Activated T-cell treated with anti-CD3 and anti-CD28 coated beads, Interleukin-2, amount 50 U/mL, for 72 hours (primary cell): ENCODE results near the gene AGPAT3. TPM values are rescaled to one million over a fixed set of nuclear protein-coding genes. Genes with fewer than 3 reads are reported as not detected.
A peak's percentile ranks its signal among the peaks of the same experiment; 100 is the strongest.

Experiments
- ATAC-seq, 2 donors: fragments of 150-1000 bp; cut with Tn5 transposase; replicated peaks in 1 of 2; 2 replicates each; pipeline ENCODE4 v1.10.0; 2021; ENCODE audit warnings: moderate library complexity in 2 of 2, mild to moderate bottlenecking in 1 of 2
- DNase-seq, 2 donors: peaks; one replicate each; pipeline ENCODE4 v3.0.0; 2021 to 2022; ENCODE audit warnings: mixed read lengths in 1 of 2
- H3K27ac Mint-ChIP-seq: one replicate; pipeline ENCODE4 v1.8.0; 2022; ENCODE audit warnings: mild to moderate bottlenecking, moderate library complexity, mixed read lengths
- H3K27me3 Mint-ChIP-seq: one replicate; pipeline ENCODE4 v1.8.0; 2022; ENCODE audit warnings: low read depth, mixed read lengths
- H3K36me3 Mint-ChIP-seq, 2 donors: one replicate each; pipeline ENCODE4 v1.8.0; 2022; ENCODE audit warnings: mixed read lengths in 2 of 2, mild to moderate bottlenecking in 1 of 2; ENCODE audit not compliant: insufficient read depth in 2 of 2
- H3K4me1 Mint-ChIP-seq: one replicate; pipeline ENCODE4 v1.8.0; 2022; ENCODE audit warnings: low read depth, mixed read lengths
- H3K4me3 Mint-ChIP-seq, 2 donors: one replicate each; pipeline ENCODE4 v1.8.0; 2022; ENCODE audit warnings: mild to moderate bottlenecking in 2 of 2, mixed read lengths in 2 of 2, moderate library complexity in 2 of 2
- H3K9me3 Mint-ChIP-seq, 2 donors: one replicate each; pipeline ENCODE4 v1.8.0; 2022; ENCODE audit warnings: mixed read lengths in 2 of 2
- total RNA-seq, 2 donors: library from RNA; stranded (reverse); gene quantifications; one replicate each; pipeline ENCODE4 v1.2.3, GENCODE V29; 2022

AGPAT3 gene
- total RNA-seq, 2 donors from 2014 or later, result 86.1 to 87.1 TPM

DNA sequence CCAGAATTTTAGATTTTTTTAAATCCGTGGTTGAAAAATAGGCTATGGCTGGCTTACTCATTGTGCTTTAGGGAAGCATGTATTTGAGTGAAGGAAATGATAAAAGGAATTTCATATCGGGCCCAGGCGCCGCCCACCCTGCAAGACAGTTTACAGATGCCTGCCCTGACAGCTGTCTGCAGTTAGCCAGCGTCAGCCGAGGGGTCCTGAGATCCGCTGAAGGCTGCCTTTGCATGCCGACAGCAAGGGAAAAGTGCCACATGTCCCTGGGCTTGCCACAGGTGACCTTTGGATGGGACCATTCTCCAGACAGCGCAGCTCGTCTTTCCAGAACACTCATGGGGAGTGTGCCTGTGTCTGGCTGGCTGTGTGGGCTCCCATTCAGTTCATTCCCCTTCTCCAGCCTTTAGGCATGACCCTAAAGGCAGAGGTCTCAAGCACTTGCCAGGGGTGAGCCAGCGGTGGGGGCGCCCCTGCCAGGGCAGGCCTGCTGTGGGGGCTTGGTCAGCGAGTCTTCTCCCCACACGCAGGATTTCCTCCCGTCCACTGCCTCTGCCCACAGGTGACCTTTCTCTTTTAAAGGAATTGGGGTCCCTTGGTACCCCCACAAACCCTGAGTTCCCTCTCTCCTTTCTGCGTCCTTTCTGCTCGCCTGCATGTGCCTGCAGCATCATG lies 101.0 kb downstream of the AGPAT3 start:
- Mint-ChIP-seq H3K4me1 (peaks cover 5% of the 10 kb centered on the region), H3K4me3 (no peak overlapping the region), H3K27me3 (no peaks in the 10 kb centered on the region), H3K27ac (no peak overlapping the region), H3K9me3 (no peaks in the 10 kb centered on the region), H3K36me3 (peaks cover 8 to 15% of the 10 kb centered on the region in 2 donors)
- DNase-seq, result no peak
- ATAC-seq, result no peak

DNA sequence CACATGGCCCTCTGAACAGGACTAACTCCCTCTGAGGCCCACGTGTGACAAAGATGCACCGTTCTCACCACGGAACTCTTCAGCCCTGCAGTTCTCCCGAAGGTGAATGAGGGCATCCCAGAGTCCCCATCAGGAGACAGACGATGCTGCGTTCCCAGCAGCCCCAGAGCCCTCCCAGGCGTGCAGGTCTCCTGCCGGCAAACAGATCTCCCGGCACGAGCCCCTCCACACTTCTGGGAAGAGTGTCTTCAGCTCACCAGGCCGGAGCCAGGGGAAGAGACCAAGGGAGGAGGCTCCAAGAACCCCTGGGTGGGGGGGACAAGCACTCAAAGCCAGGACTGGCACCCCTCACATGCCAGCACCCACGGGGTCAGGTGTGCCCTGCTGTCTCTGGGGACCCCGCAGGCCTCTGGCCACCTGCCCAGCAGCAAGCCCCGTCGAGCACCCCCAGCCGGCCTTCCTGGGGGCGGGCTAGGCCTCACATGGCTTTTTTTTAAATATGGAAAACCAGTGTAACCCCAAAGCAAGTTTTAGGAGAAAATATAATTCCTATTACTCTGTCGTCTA lies 102.0 kb downstream of the AGPAT3 start:
- ATAC-seq, result no peak
- H3K27me3 Mint-ChIP-seq, result no peaks in the 10 kb centered on the region
- DNase-seq, result no peak
- H3K27ac Mint-ChIP-seq, result no peak overlapping the region
- no peak overlapping the region for H3K4me3 Mint-ChIP-seq
- H3K4me1 Mint-ChIP-seq, result no peaks in the 10 kb centered on the region
- no peaks in the 10 kb centered on the region for H3K9me3 Mint-ChIP-seq
- peaks cover 3 to 16% of the 10 kb centered on the region in 2 donors for H3K36me3 Mint-ChIP-seq

DNA sequence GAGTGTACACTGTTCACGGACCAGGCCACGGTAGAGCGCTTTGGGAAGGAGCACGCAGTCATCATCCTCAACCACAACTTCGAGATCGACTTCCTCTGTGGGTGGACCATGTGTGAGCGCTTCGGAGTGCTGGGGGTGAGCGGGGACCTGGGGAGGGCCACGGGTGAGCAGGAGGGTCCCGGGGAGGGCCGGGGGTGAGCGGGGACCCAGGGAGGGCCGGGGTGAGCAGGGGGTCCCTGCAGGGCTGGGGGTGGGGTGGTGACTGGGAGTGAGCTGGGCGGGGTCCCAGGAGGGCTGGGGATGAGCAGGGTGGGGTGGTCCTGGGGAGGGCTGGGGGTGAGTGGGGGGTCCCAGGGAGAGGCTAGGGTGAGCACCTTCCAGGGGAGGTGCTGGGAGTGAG lies 103.0 kb downstream of the AGPAT3 start:
- Mint-ChIP-seq H3K4me1 (no peaks in the 10 kb centered on the region), H3K4me3 (no peak overlapping the region), H3K36me3 (peaks cover 2 to 13% of the 10 kb centered on the region in 2 donors), H3K27ac (no peak overlapping the region), H3K27me3 (no peaks in the 10 kb centered on the region), H3K9me3 (no peaks in the 10 kb centered on the region)
- DNase-seq, result no peak
- no peak for ATAC-seq

DNA sequence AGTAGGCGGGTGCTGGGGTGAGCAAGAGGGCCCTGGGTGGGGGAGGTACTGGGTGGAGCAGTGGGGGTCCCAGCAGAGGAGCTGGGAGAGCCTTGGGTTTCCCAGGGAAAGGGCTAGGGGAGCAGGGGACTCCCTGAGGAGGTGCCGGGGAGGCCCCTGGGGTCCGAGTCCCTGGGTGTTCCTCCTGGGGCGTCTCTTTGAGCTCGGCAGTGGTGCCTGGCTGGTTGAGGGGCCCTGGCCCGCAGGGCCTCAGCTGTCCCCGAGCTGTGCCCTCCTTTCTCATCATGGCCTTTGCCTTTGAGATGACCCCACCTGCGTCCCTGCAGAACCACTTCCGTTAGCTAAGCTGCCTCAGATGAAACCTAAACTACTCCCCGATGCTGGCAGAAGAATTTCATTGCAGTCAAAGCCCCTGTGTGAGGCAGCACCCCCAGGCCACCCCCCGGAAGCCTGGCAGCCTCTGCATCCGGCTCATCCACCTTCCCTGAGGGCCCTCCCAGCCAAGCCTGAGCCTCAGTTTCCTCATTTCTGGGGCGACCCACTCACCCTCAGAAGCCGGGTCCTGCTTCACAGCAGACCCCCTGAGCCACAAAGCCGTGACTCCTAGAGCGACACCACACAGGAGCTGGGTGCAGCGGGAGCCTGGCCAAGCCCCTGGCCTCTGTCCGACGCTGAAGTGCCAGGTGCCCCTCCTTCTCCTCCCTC lies 103.5 kb downstream of the AGPAT3 start:
- Mint-ChIP-seq H3K9me3 (no peaks in the 10 kb centered on the region), H3K27ac (no peak overlapping the region), H3K27me3 (no peaks in the 10 kb centered on the region), H3K4me3 (no peak overlapping the region), H3K4me1 (no peaks in the 10 kb centered on the region), H3K36me3 (peaks cover 0 to 11% of the 10 kb centered on the region in 2 donors)
- DNase-seq (no peak), ATAC-seq (no peak)

DNA sequence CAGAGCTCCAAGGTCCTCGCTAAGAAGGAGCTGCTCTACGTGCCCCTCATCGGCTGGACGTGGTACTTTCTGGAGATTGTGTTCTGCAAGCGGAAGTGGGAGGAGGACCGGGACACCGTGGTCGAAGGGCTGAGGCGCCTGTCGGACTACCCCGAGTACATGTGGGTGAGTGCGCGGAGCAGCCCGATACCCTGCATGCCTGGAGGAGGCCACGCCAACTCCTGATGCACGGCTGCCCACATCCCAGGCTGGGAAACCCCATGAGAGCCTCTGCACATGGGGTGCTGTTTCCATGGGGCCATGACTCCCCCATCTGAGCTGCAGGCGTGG lies 104.1 kb downstream of the AGPAT3 start:
- Mint-ChIP-seq H3K27ac (no peak overlapping the region), H3K36me3 (peaks cover 0 to 8% of the 10 kb centered on the region in 2 donors), H3K4me1 (no peaks in the 10 kb centered on the region), H3K27me3 (no peaks in the 10 kb centered on the region), H3K9me3 (no peaks in the 10 kb centered on the region), H3K4me3 (no peak overlapping the region)
- no peak for DNase-seq
- ATAC-seq, result no peak

DNA sequence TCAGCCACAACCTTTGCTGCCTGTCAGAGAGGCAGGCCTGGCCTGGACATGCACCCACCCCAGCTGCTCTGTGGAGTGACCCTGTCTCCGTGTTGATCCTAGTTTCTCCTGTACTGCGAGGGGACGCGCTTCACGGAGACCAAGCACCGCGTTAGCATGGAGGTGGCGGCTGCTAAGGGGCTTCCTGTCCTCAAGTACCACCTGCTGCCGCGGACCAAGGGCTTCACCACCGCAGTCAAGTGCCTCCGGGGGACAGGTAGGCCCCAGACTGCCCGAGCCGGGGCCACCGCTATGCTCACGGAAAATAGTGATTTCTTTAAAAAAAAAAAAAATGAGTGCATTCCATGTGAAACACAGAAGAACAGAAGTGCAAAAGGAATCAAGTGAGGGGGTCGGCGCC lies 105.5 kb downstream of the AGPAT3 start:
- peaks cover 12% of the 10 kb centered on the region for H3K4me1 Mint-ChIP-seq
- H3K9me3 Mint-ChIP-seq, result no peaks in the 10 kb centered on the region
- H3K27ac Mint-ChIP-seq, result no peak overlapping the region
- no peak overlapping the region for H3K4me3 Mint-ChIP-seq
- peaks cover 1 to 8% of the 10 kb centered on the region in 2 donors for H3K36me3 Mint-ChIP-seq
- H3K27me3 Mint-ChIP-seq, result no peaks in the 10 kb centered on the region
- ATAC-seq, result no peak
- DNase-seq, result no peak

DNA sequence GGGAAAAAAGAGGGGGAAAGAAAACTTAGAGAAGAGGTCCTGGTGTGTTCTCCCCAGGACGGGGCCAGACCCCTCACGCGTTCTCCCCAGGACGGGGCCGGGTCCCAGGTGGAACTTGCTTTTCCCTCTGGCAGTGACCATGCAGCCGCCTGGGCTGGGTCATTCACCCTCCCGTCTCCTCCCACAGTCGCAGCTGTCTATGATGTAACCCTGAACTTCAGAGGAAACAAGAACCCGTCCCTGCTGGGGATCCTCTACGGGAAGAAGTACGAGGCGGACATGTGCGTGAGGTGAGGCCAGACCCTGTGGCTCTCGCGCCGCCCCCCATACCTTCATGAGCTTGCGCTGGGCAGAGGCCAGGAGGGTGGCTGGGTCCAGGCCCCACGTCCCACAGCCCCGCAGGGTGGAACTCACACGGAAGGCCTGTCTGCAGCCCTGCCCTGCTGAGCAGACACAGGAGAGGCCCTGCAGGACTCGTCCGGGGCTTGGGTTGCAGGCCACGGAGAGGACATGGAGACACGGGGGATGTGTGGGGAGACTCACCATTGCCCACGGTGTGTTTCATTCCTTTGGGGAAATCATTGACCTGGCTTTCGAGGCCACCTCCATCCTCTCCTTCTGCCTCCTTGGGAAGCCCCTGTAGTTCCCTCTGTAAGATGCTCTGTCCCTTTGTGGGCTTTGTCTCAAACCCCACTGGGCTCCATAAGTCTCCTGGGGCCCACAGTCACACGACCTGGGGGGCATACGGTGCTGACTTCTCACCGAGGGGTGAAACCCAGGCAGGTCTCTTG lies 106.4 kb downstream of the AGPAT3 start:
- H3K27me3 Mint-ChIP-seq, result no peaks in the 10 kb centered on the region
- no peak overlapping the region for H3K4me3 Mint-ChIP-seq
- no peak for DNase-seq
- no peak for ATAC-seq
- no peaks in the 10 kb centered on the region for H3K9me3 Mint-ChIP-seq
- no peak overlapping the region for H3K27ac Mint-ChIP-seq
- peaks cover 1 to 8% of the 10 kb centered on the region in 2 donors for H3K36me3 Mint-ChIP-seq
- H3K4me1 Mint-ChIP-seq, result peaks cover 14% of the 10 kb centered on the region

DNA sequence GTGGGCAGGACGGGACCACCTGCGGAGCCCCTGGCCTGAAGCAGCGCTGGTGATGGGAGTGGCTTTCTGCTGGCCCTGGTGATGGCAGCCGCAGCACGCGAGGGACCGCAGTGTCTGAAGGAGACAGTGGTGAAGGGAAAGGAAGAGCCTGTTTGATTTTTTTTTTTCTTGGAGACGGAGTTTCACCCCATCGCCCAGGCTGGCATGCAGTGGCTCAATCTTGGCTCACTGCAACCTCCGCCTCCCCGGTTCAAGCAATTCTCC lies 106.9 kb downstream of the AGPAT3 start:
- Mint-ChIP-seq H3K27me3 (no peaks in the 10 kb centered on the region), H3K4me1 (peaks cover 14% of the 10 kb centered on the region), H3K4me3 (no peak overlapping the region), H3K9me3 (no peaks in the 10 kb centered on the region), H3K27ac (no peak overlapping the region), H3K36me3 (peaks cover 1 to 8% of the 10 kb centered on the region in 2 donors)
- no peak for DNase-seq
- no peak for ATAC-seq

DNA sequence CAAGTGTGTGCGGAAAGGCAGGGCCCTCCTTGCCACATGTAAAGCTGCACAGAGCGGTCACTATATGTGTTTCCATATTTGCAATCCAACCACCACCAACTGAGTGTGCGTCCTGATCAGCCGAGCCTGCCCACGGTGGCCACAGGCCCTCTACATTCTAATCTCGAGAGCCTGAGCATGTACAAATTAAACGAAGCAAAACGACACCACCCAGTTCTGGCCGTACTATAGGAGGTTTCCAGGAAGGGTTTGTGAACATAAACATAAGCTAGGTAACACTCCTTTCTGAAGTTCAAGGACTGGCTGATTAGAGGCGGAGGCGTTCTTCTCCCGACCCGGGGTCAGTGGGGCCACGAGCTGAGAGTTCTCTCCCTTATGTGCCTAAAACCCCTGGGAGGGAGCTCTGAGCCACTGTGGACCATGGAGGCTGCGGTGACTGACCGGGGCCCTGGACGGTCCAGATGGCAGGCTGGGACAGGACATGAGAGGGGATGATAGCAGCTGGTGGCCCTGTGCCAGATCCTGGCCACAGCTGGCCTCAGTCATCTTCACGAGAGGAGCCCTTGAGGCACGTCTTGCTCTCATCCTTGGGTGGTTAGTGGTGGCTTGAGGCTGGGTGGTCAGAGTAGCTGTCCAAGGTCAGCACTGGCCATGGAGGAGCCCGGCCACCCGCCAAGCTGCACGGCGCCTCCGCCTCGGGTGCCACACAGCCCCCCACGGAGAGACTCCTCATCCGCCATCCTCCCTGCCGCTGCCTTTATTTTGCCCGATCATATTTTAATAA lies 108.0 kb downstream of the AGPAT3 start:
- peaks cover 1 to 9% of the 10 kb centered on the region in 2 donors for H3K36me3 Mint-ChIP-seq
- ATAC-seq (no peak), DNase-seq (no peak)
- no peak overlapping the region for H3K4me3 Mint-ChIP-seq
- H3K27ac Mint-ChIP-seq, result no peak overlapping the region
- H3K27me3 Mint-ChIP-seq, result no peaks in the 10 kb centered on the region
- H3K9me3 Mint-ChIP-seq, result no peaks in the 10 kb centered on the region
- peaks cover 14% of the 10 kb centered on the region for H3K4me1 Mint-ChIP-seq

DNA sequence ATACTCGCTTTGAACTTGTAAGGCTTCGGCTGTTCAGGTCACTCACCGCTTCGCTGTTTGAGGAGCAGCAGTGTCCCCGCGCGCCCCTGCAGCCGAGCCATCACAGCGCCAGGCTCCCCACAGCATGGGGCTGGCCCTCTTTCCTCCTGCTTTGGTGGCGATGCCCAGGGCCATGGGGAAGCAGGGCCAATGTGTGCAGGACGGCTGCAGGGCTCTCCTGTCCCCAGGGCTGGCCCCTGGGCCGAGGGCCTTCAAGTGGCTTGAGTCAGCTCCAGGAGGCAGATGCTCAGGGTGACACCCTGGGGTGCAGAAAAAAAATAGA lies 108.6 kb downstream of the AGPAT3 start:
- Mint-ChIP-seq H3K27ac (no peak overlapping the region), H3K27me3 (no peaks in the 10 kb centered on the region), H3K4me3 (no peak overlapping the region), H3K9me3 (no peaks in the 10 kb centered on the region), H3K36me3 (peaks cover 1 to 9% of the 10 kb centered on the region in 2 donors), H3K4me1 (peaks cover 14% of the 10 kb centered on the region)
- DNase-seq (no peak), ATAC-seq (no peak)

DNA sequence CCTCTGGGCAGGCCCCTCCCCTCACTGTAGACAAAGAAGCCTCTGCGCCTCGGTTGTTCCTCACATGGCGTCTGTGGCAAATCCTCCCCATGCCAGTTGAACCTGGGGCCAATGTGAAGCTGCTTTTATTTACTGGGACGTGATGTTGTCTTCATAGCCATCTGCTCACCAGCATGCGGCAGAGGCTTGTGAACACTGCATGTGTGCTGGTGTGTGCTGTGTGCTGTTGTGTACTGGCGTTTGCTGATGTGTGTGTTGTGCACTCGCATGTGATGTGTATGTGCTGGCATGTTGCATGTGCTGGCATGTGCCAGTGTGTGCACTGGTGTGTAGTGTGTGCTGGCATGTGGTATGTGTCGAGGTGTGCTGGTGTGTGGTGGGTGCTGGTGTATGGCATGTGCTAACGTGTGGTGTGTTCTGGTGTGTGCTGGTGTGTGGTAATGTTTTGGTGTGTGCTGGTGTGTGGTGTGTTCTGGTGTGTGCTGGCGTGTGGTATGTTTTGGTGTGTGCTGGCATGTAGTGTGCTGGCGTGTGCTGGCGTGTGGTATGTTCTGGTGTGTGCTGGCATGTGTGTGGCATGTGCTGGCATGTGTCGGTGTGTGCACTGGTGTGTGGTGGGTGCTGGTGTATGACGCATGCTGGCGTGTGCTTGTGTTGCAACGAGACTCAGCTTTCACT lies 109.9 kb downstream of the AGPAT3 start:
- peaks cover 14% of the 10 kb centered on the region for H3K4me1 Mint-ChIP-seq
- peaks cover 1 to 8% of the 10 kb centered on the region in 2 donors for H3K36me3 Mint-ChIP-seq

DNA sequence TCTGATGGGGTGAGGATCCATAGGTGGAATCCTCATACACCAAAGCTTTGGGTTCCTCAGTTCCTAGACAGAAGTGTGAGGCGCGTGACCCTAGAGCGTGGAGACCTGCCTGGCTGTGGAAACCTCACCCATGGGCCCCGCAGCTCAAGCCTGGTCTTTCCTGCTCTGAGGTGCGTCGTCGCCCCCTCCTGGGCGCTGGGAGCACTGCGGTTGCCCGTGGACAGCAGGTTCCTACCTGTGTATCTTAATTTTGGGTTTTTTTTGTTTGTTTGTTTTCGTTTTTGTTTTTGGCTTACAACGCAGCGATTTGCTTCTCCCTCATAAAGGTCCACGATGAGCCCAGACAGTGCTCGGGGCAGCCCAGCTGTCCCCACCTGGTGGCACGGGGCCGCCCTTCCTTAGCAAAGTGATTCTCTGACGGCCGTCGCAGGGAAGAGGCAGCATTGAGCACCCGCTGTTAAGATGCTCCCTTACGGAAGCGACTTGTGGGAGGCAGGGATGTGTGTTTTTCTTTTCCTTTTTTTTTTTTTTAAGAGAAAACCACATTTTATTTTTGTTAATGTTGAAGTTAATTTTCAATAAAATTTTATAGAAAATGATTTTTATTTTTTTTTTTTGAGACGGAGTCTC lies 110.6 kb downstream of the AGPAT3 start:
- peaks cover 1 to 8% of the 10 kb centered on the region in 2 donors for H3K36me3 Mint-ChIP-seq
- ATAC-seq (peak; percentile 88 to 89), DNase-seq (peak; percentile 81 to 86)
- H3K4me3 Mint-ChIP-seq, result no peak overlapping the region
- H3K27ac Mint-ChIP-seq, result no peak overlapping the region
- peaks cover 14% of the 10 kb centered on the region for H3K4me1 Mint-ChIP-seq
- H3K27me3 Mint-ChIP-seq, result no peaks in the 10 kb centered on the region
- H3K9me3 Mint-ChIP-seq, result no peaks in the 10 kb centered on the region

More for the DNA sequence above, 109.9 kb downstream of the AGPAT3 start:
- Mint-ChIP-seq H3K4me3 (no peak overlapping the region), H3K9me3 (no peaks in the 10 kb centered on the region), H3K27ac (no peak overlapping the region), H3K27me3 (no peaks in the 10 kb centered on the region)
- DNase-seq (no peak), ATAC-seq (peak in 1 of 2 donors; percentile 44)
